A549 (cell line): Measurements from ENCODE around the gene IQSEC3.
"Not testable (repeated sequence)": the region's sequence is repeated elsewhere in the genome, so short reads cannot be mapped to it uniquely, and the experiment has no call there.

Experiments used
- CEBPB ChIP-seq, 2 experiments: fragments of >200 bp in 1 of 2; sonication (Bioruptor Twin) in 1 of 2; formaldehyde crosslinking in 1 of 2; IDR thresholded peaks; 2 replicates each; pipeline ENCODE4 v1.6.1; 2012 to 2016
- EP300 ChIP-seq, 2 experiments: fragments of >200 bp; sonication (Bioruptor Twin); formaldehyde crosslinking; IDR thresholded peaks; 2 replicates in 1 of 2; 3 replicates in 1 of 2; pipeline ENCODE4 v1.6.1; 2016 to 2017
- HDAC2 ChIP-seq: fragments of 200-600 bp; sonication (generic); IDR thresholded peaks from 2 replicates; pipeline ENCODE4 v1.6.1; 2016
- HOXA7 ChIP-seq: fragments of 250-450 bp; sonication (Bioruptor Pico); IDR thresholded peaks from 2 replicates; pipeline ENCODE4 v1.5.0; 2020; ENCODE audit warnings: mild to moderate bottlenecking, moderate library complexity
- JUN ChIP-seq, 2 experiments: fragments of >200 bp; sonication (Bioruptor Twin); formaldehyde crosslinking; IDR thresholded peaks; 2 replicates in 1 of 2; 3 replicates in 1 of 2; pipeline ENCODE4 v1.6.1; 2016 to 2017
- MAFK ChIP-seq: fragments of 450-650 bp; IDR thresholded peaks from 2 replicates; pipeline ENCODE4 v1.6.1; 2014; ENCODE audit not compliant: partially characterized antibody
- PHF8 ChIP-seq: fragments of 200-600 bp; sonication (generic); IDR thresholded peaks from 2 replicates; pipeline ENCODE4 v1.6.1; 2016; ENCODE audit warnings: low read depth, mild to moderate bottlenecking, antibody characterized with exemption, moderate library complexity, borderline replicate concordance
- POLR2A ChIP-seq: IDR thresholded peaks from 2 replicates; pipeline ENCODE4 v1.6.1; 2012; ENCODE audit warnings: mild to moderate bottlenecking, low read length
- RFX5 ChIP-seq: fragments of 450-650 bp; IDR thresholded peaks from 2 replicates; pipeline ENCODE4 v1.7.1; 2014; ENCODE audit warnings: antibody characterized with exemption, mild to moderate bottlenecking, moderate library complexity
- RNF2 ChIP-seq: fragments of 200-600 bp; sonication (generic); IDR thresholded peaks from 2 replicates; pipeline ENCODE4 v1.6.1; 2016; ENCODE audit warnings: low read depth, mild to moderate bottlenecking, antibody characterized with exemption, moderate library complexity, borderline replicate concordance
- SMC3 ChIP-seq: fragments of >200 bp; sonication (Bioruptor Twin); formaldehyde crosslinking; IDR thresholded peaks from 3 replicates; pipeline ENCODE4 v1.6.1; 2018; ENCODE audit warnings: inconsistent platforms
- TF ChIP-seq, protein P1 (sequence below): fragments of >200 bp; sonication (Bioruptor Twin); formaldehyde crosslinking; IDR thresholded peaks from 3 replicates; pipeline ENCODE4 v1.5.1; 2016
- TF ChIP-seq, protein P2 (sequence below): fragments of >200 bp; sonication (Bioruptor Twin); formaldehyde crosslinking; IDR thresholded peaks from 3 replicates; pipeline ENCODE4 v1.6.1; 2016
- TF ChIP-seq, protein P3 (sequence below): fragments of 200-600 bp; sonication (generic); IDR thresholded peaks from 2 replicates; pipeline ENCODE4 v1.6.1; 2016; ENCODE audit warnings: antibody characterized with exemption, mild to moderate bottlenecking, moderate library complexity

DNA sequence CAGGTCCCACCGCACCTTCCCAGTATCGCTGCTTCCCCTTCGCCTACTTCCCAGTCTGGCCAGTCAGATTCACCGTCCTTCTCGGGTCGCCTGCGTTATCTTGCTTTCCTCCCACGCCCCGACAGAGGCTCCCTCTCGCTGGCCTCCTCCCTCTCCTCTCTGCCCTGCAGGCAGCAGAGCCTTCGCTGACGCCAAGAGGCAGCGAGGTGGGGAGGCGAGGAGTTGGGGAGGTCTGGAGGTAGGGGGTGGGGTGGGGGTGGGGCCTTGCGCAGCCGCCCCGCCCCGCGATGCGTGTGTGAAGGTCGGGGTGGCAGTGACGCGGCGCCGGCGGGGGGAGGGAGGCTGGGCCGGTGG, at the start of gene IQSEC3:
- TF ChIP-seq, protein P1, sequence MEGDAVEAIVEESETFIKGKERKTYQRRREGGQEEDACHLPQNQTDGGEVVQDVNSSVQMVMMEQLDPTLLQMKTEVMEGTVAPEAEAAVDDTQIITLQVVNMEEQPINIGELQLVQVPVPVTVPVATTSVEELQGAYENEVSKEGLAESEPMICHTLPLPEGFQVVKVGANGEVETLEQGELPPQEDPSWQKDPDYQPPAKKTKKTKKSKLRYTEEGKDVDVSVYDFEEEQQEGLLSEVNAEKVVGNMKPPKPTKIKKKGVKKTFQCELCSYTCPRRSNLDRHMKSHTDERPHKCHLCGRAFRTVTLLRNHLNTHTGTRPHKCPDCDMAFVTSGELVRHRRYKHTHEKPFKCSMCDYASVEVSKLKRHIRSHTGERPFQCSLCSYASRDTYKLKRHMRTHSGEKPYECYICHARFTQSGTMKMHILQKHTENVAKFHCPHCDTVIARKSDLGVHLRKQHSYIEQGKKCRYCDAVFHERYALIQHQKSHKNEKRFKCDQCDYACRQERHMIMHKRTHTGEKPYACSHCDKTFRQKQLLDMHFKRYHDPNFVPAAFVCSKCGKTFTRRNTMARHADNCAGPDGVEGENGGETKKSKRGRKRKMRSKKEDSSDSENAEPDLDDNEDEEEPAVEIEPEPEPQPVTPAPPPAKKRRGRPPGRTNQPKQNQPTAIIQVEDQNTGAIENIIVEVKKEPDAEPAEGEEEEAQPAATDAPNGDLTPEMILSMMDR: not testable (repeated sequence)
- TF ChIP-seq HOXA7 (CRISPR knock-in tag); CEBPB (IDR thresholded peaks at IDR 0.05); EP300 (IDR thresholded peaks at IDR 0.05); HDAC2; JUN (IDR thresholded peaks at IDR 0.05); PHF8; RNF2; POLR2A; MAFK; SMC3; RFX5: not testable (repeated sequence)
- TF ChIP-seq, protein P2, sequence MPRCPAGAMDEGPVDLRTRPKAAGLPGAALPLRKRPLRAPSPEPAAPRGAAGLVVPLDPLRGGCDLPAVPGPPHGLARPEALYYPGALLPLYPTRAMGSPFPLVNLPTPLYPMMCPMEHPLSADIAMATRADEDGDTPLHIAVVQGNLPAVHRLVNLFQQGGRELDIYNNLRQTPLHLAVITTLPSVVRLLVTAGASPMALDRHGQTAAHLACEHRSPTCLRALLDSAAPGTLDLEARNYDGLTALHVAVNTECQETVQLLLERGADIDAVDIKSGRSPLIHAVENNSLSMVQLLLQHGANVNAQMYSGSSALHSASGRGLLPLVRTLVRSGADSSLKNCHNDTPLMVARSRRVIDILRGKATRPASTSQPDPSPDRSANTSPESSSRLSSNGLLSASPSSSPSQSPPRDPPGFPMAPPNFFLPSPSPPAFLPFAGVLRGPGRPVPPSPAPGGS: not testable (repeated sequence)
- TF ChIP-seq, protein P3, sequence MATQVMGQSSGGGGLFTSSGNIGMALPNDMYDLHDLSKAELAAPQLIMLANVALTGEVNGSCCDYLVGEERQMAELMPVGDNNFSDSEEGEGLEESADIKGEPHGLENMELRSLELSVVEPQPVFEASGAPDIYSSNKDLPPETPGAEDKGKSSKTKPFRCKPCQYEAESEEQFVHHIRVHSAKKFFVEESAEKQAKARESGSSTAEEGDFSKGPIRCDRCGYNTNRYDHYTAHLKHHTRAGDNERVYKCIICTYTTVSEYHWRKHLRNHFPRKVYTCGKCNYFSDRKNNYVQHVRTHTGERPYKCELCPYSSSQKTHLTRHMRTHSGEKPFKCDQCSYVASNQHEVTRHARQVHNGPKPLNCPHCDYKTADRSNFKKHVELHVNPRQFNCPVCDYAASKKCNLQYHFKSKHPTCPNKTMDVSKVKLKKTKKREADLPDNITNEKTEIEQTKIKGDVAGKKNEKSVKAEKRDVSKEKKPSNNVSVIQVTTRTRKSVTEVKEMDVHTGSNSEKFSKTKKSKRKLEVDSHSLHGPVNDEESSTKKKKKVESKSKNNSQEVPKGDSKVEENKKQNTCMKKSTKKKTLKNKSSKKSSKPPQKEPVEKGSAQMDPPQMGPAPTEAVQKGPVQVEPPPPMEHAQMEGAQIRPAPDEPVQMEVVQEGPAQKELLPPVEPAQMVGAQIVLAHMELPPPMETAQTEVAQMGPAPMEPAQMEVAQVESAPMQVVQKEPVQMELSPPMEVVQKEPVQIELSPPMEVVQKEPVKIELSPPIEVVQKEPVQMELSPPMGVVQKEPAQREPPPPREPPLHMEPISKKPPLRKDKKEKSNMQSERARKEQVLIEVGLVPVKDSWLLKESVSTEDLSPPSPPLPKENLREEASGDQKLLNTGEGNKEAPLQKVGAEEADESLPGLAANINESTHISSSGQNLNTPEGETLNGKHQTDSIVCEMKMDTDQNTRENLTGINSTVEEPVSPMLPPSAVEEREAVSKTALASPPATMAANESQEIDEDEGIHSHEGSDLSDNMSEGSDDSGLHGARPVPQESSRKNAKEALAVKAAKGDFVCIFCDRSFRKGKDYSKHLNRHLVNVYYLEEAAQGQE: not testable (repeated sequence)
